HL-60 (cell line): ENCODE data around the gene RGPD4.

Experiments used
- POLR2AphosphoS5 ChIP-seq: IDR thresholded peaks from 2 replicates; pipeline ENCODE4 v1.6.1; 2012; ENCODE audit warnings: low read depth
- TF ChIP-seq, protein P1 (sequence below): IDR thresholded peaks from one replicate; pipeline ENCODE4 v1.5.1; 2011; ENCODE audit warnings: low read length, control low read depth, inconsistent platforms; ENCODE audit not compliant: insufficient read depth

DNA sequence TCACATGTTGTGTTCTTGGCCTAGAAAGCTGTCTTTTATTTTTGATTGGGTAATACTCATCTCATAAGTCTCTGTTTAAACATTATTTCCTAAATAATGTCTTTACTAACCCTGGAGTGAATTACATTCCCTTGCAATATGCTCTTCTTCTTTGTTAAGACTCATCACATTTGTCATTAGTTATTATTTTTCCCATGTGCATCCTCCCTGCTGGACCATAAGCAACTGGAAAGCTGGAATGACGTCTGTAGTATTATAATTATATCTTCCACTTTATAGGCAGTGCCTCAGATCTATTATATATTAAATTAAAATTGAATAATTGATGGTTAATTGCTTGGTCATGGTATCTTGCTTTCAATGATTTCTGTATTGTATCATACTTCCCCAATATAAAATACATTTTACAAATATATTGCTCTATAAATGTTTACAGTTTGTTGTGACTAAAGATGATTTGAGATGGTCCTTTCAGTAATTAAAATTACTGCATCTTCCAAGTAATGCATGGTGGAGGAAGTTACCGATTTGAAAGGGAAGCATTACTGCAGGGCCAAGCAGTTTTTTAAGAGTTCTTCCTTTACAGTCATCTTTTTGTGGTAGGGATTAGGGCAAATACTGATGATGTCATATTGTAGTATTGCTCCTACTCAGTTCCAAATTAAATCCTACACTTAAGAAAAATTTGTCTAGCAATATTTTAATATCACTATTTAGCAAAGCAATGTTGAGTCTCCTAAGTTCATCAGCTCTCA is 2.1 kb upstream of the RGPD4 start:
- TF ChIP-seq, protein P1, sequence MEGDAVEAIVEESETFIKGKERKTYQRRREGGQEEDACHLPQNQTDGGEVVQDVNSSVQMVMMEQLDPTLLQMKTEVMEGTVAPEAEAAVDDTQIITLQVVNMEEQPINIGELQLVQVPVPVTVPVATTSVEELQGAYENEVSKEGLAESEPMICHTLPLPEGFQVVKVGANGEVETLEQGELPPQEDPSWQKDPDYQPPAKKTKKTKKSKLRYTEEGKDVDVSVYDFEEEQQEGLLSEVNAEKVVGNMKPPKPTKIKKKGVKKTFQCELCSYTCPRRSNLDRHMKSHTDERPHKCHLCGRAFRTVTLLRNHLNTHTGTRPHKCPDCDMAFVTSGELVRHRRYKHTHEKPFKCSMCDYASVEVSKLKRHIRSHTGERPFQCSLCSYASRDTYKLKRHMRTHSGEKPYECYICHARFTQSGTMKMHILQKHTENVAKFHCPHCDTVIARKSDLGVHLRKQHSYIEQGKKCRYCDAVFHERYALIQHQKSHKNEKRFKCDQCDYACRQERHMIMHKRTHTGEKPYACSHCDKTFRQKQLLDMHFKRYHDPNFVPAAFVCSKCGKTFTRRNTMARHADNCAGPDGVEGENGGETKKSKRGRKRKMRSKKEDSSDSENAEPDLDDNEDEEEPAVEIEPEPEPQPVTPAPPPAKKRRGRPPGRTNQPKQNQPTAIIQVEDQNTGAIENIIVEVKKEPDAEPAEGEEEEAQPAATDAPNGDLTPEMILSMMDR: no peak
- no peak for TF ChIP-seq POLR2AphosphoS5
